ENCODE results near the gene SOX8.

DNA sequence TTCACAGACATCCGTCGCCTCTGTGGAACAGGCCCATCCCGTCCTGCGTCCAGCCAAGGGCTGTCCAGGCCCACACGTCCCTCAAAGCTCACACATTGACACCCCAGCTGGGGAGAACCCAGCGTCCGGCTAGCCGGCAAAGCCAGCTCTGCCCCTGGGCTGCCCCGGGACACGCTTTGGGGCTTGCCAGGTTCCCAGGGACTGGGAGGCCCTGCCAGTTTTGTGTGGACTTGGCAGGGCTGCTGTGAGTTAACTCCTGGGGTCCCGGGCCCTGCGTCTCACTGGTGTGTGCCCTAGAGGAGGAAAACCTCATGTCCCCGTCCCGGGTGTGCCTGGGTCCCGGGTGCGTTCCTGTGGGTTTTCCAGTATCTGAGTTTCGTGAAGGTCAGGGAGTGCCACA, 6.3 kb downstream of the SOX8 start:
- TF ChIP-seq, protein P1, sequence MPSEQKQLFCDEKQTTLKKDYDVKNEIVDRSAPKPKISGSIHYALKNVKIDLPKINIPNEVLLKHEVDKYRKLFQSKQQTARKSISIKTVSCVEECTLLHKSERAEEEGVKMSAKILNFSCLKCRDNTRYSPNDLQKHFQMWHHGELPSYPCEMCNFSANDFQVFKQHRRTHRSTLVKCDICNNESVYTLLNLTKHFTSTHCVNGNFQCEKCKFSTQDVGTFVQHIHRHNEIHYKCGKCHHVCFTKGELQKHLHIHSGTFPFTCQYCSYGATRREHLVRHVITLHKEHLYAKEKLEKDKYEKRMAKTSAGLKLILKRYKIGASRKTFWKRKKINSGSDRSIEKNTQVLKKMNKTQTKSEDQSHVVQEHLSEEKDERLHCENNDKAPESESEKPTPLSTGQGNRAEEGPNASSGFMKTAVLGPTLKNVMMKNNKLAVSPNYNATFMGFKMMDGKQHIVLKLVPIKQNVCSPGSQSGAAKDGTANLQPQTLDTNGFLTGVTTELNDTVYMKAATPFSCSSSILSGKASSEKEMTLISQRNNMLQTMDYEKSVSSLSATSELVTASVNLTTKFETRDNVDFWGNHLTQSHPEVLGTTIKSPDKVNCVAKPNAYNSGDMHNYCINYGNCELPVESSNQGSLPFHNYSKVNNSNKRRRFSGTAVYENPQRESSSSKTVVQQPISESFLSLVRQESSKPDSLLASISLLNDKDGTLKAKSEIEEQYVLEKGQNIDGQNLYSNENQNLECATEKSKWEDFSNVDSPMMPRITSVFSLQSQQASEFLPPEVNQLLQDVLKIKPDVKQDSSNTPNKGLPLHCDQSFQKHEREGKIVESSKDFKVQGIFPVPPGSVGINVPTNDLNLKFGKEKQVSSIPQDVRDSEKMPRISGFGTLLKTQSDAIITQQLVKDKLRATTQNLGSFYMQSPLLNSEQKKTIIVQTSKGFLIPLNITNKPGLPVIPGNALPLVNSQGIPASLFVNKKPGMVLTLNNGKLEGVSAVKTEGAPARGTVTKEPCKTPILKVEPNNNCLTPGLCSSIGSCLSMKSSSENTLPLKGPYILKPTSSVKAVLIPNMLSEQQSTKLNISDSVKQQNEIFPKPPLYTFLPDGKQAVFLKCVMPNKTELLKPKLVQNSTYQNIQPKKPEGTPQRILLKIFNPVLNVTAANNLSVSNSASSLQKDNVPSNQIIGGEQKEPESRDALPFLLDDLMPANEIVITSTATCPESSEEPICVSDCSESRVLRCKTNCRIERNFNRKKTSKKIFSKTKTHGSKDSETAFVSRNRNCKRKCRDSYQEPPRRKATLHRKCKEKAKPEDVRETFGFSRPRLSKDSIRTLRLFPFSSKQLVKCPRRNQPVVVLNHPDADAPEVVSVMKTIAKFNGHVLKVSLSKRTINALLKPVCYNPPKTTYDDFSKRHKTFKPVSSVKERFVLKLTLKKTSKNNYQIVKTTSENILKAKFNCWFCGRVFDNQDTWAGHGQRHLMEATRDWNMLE (tag by site-specific recombination; conservative IDR thresholded peaks at IDR 0.05; ENCODE audit: low read depth) = no peak
- TF ChIP-seq, protein P2, sequence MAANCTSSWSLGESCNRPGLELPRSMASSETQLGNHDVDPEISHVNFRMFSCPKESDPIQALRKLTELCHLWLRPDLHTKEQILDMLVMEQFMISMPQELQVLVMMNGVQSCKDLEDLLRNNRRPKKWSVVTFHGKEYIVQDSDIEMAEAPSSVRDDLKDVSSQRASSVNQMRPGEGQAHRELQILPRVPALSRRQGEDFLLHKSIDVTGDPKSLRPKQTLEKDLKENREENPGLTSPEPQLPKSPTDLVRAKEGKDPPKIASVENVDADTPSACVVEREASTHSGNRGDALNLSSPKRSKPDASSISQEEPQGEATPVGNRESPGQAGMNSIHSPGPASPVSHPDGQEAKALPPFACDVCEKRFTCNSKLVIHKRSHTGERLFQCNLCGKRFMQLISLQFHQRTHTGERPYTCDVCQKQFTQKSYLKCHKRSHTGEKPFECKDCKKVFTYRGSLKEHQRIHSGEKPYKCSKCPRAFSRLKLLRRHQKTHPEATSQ (tag by site-specific recombination; IDR thresholded peaks at IDR 0.05) = no peak
- TF ChIP-seq, protein P3, sequence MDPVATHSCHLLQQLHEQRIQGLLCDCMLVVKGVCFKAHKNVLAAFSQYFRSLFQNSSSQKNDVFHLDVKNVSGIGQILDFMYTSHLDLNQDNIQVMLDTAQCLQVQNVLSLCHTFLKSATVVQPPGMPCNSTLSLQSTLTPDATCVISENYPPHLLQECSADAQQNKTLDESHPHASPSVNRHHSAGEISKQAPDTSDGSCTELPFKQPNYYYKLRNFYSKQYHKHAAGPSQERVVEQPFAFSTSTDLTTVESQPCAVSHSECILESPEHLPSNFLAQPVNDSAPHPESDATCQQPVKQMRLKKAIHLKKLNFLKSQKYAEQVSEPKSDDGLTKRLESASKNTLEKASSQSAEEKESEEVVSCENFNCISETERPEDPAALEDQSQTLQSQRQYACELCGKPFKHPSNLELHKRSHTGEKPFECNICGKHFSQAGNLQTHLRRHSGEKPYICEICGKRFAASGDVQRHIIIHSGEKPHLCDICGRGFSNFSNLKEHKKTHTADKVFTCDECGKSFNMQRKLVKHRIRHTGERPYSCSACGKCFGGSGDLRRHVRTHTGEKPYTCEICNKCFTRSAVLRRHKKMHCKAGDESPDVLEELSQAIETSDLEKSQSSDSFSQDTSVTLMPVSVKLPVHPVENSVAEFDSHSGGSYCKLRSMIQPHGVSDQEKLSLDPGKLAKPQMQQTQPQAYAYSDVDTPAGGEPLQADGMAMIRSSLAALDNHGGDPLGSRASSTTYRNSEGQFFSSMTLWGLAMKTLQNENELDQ (tag by site-specific recombination; IDR thresholded peaks at IDR 0.05; ENCODE audit: low read depth) = no peak

Data from HEK293 (cell line).